ENCODE data around the gene SEMA6A. TPM values are rescaled to one million over a fixed set of nuclear protein-coding genes. Genes with fewer than 3 reads are reported as not detected.

SEMA6A gene
- total and polyA plus RNA-seq, 9 of the 15 experiments (the other 6 are each of a cell fraction or from before 2014, with no cell fraction given): 0.04 to 0.42 (median 0.18) TPM; not detected in 5

- no peak for TF ChIP-seq ZNF449 (CRISPR knock-in tag; IDR thresholded peaks at IDR 0.05)
These were observed 110.4 kb downstream of the SEMA6A start (continued) for GRCh38 chr5:116464144-116464708.

DNA sequence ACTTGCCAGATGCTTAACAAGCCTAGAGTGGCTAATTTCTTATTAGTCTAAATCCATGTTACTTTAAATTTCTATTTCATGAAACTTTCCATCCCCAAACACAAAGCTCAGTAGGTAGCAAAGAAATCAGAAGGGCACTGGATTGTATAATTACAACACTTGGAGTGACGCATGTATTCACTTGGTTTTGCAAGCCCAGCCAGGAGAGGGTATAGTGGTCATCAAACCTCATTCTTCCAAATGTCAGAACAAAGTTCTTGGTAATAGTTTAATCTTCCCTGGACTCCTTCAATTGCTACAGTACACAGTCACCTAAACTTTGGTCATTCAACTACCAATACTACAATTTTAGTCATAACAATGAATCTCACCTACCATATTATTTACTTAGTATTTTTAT lies 112.1 kb downstream of the SEMA6A start:
- H3K36me3 ChIP-seq (ENCODE audit: control insufficient read depth, insufficient read depth, low read length): no peaks in the 10 kb centered on the region
- no peaks in the 10 kb centered on the region for H3K4me1 ChIP-seq (replicated peaks in 1 of 2; ENCODE audit: control insufficient read depth in 2 of 2, insufficient read depth in 2 of 2, low read length in 2 of 2)
- no peak overlapping the region for H3K9ac ChIP-seq (ENCODE audit: insufficient read depth in 1 of 2, low read depth in 2 of 2, low read length in 2 of 2)
- H2AFZ ChIP-seq (ENCODE audit: low read depth, low read length): no peak overlapping the region
- H3K79me2 ChIP-seq (ENCODE audit: control insufficient read depth, insufficient read depth, low read length): no peaks in the 10 kb centered on the region
- H3K27ac ChIP-seq (ENCODE audit: extremely low read depth, low read depth, low read length): no peak overlapping the region
- no TSS peak for BruUV-seq (replicated peaks)
- ChIA-PET CTCF (ENCODE audit: low intra/inter-chr PET ratio) (no interaction called here), POLR2A (no interaction called here)
- no peak for FAIRE-seq
- no peak for ATAC-seq
- no peak overlapping the region for H3K4me3 ChIP-seq
- no peaks in the 10 kb centered on the region for H3K27me3 ChIP-seq (ENCODE audit: control insufficient read depth in 2 of 2, insufficient read depth in 2 of 2, low read length in 2 of 2)
- intact Hi-C loops (cut with micrococcal nuclease): no loop called here
- in situ Hi-C loops (cut with MboI): no loop called here
- H4K20me1 ChIP-seq (replicated peaks; ENCODE audit: control insufficient read depth, insufficient read depth, low read length): no peaks in the 10 kb centered on the region
- H3K4me2 ChIP-seq (ENCODE audit: insufficient read depth, low read length): no peak overlapping the region
- H3K9me1 ChIP-seq (ENCODE audit: control insufficient read depth, insufficient read depth, low read length): no peaks in the 10 kb centered on the region
- no peak for DNase-seq (ENCODE audit: extremely low read depth in 1 of 4, low spot score in 3 of 4)
- WGBS (ENCODE audit: insufficient coverage, low coverage, missing lambda C conversion rate): 0% methylated on average over 1 of the region's 1 CpG
- H3K9me3 ChIP-seq (replicated peaks; ENCODE audit: control insufficient read depth, insufficient read depth, low read depth, low read length): no peaks in the 10 kb centered on the region
- TF ChIP-seq GTF2F1 (IDR thresholded peaks at IDR 0.05; ENCODE audit: low read depth, low read length) (no peak), ZFP1 (CRISPR knock-in tag; IDR thresholded peaks at IDR 0.05) (no peak), FOSL1 (tag; conservative IDR thresholded peaks at IDR 0.05) (no peak), KDM2B (CRISPR knock-in tag; IDR thresholded peaks at IDR 0.05) (no peak), CREB1 (IDR thresholded peaks at IDR 0.05) (no peak), CREB1 (CRISPR knock-in tag; IDR thresholded peaks at IDR 0.05) (no peak), ZNF740 (CRISPR knock-in tag; IDR thresholded peaks at IDR 0.05) (no peak), ZNF740 (tag; IDR thresholded peaks at IDR 0.05) (no peak), ZFPM2 (CRISPR knock-in tag; IDR thresholded peaks at IDR 0.05) (no peak)
- TF ChIP-seq, protein P1, sequence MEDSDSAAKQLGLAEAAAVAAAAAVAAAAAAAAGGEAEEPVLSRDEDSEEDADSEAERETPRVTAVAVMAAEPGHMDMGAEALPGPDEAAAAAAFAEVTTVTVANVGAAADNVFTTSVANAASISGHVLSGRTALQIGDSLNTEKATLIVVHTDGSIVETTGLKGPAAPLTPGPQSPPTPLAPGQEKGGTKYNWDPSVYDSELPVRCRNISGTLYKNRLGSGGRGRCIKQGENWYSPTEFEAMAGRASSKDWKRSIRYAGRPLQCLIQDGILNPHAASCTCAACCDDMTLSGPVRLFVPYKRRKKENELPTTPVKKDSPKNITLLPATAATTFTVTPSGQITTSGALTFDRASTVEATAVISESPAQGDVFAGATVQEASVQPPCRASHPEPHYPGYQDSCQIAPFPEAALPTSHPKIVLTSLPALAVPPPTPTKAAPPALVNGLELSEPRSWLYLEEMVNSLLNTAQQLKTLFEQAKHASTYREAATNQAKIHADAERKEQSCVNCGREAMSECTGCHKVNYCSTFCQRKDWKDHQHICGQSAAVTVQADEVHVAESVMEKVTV (CRISPR knock-in tag; IDR thresholded peaks at IDR 0.05): no peak
- TF ChIP-seq, protein P2, sequence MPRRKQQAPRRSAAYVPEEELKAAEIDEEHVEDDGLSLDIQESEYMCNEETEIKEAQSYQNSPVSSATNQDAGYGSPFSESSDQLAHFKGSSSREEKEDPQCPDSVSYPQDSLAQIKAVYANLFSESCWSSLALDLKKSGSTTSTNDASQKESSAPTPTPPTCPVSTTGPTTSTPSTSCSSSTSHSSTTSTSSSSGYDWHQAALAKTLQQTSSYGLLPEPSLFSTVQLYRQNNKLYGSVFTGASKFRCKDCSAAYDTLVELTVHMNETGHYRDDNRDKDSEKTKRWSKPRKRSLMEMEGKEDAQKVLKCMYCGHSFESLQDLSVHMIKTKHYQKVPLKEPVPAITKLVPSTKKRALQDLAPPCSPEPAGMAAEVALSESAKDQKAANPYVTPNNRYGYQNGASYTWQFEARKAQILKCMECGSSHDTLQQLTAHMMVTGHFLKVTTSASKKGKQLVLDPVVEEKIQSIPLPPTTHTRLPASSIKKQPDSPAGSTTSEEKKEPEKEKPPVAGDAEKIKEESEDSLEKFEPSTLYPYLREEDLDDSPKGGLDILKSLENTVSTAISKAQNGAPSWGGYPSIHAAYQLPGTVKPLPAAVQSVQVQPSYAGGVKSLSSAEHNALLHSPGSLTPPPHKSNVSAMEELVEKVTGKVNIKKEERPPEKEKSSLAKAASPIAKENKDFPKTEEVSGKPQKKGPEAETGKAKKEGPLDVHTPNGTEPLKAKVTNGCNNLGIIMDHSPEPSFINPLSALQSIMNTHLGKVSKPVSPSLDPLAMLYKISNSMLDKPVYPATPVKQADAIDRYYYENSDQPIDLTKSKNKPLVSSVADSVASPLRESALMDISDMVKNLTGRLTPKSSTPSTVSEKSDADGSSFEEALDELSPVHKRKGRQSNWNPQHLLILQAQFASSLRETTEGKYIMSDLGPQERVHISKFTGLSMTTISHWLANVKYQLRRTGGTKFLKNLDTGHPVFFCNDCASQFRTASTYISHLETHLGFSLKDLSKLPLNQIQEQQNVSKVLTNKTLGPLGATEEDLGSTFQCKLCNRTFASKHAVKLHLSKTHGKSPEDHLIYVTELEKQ (CRISPR knock-in tag; IDR thresholded peaks at IDR 0.05): no peak

All from K562 (cell line).